GM18520 (cell line): ENCODE measurements around the gene LYRM4.
A peak's percentile ranks its signal among the peaks of the same experiment; 100 is the strongest.

Source experiments
- ATAC-seq: cut with Tn5 transposase; IDR thresholded peaks from one replicate; pipeline ENCODE4 v1.9.1; 2021; ENCODE audit not compliant: unreplicated experiment

The LYRM4 gene

DNA sequence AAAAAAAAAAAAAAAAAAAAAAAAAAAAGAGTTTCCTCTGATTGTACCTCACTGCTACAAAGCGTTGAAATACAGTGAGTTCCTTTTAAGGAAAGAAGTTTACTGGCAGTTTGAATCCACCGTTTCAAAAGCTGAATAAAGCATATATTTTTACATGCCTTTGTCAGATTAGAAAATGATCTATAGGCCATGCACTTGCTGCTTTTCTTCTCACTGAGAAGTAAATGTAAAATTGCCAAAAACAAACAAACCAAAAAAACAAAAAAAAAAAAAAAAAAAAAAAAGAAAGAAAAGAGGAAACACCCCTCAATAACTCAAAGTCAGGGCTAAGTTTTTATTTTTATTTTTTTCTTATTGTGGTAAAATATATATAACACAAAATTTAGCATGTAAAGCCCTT lies 81.9 kb downstream of the LYRM4 start:
- no peak for ATAC-seq

GRCh38 chr6:5175635-5176034 lies 85.1 kb downstream of the LYRM4 start:
- no peak for ATAC-seq

GRCh38 chr6:5174756-5175549 lies 85.8 kb downstream of the LYRM4 start:
- ATAC-seq: no peak

DNA sequence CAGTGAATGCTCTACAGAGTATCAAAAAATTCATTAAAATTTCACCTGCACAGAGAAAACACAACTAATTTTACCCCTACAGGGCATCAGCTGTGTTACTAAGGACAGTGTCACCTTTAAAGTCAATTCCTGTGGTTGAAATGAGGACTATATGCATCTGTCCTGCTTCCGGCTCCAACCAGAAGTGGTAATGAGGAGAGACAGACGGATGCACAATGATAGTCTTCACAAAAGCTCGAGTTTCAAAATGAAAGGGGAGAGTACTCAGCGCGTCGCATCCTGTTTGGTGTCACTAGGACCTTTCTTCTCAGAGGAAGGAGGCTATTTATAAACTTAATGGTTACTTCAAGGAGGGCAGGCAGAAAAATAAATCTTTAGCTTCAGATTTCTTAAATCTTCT lies 86.5 kb downstream of the LYRM4 start:
- peak; percentile 82 for ATAC-seq

- no peak for ATAC-seq
These were observed 86.9 kb downstream of the LYRM4 start for GRCh38 chr6:5173810-5174209.

DNA sequence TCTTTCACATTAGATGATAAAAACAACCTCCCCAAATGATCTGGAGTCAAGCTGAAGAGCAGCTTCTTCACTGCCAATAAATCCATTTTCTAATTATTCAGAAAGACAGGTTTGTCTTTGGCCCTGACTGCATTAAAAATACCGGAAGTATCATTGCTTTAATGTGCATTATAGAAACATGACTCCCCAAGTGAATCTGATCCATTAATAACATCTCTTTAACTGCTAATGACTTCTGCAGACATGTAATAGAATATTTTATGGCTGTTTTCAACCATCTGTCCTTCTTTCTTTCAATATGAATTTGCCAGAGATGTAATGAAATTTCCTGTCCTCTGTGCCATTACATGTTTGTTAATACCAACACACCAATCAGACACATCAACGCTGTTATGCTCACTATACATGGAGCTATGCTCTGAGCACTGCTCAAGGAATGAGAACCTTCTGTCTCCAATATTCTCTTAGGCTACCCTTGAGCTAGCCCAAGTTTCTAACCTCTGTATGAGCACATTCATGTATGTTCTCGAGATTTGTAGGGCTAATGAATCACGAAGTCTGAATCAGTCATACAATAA lies 87.8 kb downstream of the LYRM4 start:
- ATAC-seq: no peak

DNA sequence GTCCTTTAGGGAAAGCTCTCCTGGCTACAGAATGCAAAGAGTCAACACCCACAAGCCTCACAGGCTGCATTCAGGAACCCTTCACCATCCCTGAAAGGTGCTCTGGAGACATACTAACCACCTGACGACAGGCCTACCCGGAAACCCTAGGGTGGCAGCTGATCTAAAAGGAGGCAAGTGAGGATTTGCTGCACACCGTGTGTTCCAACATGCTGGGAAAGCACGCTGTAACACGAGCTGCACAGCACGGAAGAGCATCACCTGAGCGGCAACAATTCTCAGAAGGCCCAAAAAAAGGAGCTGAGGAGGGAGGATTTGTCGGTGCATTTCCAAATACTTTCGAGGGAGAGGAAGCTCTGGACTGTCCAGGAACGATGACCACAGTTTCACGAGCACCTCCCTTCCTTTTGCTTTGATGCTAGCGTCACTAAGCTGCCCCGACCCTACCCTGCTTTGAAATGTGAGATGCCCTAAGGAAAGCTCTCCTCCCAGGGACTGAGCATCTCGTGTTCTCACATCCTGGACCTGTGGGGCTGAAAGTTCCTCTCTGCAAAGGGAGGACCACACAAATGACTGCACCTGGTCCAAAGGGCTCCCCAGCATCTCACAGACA lies 88.6 kb downstream of the LYRM4 start:
- ATAC-seq: no peak

- ATAC-seq: no peak
These were observed 93.2 kb downstream of the LYRM4 start for GRCh38 chr6:5167501-5167900.

GRCh38 chr6:5164092-5164491 lies 96.7 kb downstream of the LYRM4 start:
- ATAC-seq: no peak

DNA sequence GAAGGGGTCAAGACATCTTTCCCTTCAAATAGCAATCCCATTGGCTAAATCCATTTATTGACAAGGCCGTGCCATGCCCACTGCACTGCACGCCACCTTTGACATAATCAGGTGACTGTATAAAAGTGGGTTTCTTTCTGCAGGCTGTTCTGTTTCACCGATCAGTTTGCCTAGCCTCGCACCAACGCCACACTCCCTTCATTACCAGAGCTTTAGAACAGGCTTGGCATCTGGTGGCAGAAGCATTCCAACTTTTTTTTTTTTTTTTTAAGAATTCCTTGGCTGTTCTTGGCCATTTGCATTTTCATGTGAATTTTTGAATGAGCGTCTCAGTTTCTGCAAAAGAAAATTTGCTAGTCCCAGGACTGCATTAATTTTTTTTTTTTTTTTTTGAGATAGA lies 97.5 kb downstream of the LYRM4 start:
- ATAC-seq: no peak

GRCh38 chr6:5162355-5162754 lies 98.4 kb downstream of the LYRM4 start:
- ATAC-seq: no peak

GRCh38 chr6:5160206-5160605 lies 100.5 kb downstream of the LYRM4 start:
- ATAC-seq: no peak

- ATAC-seq: no peak
These were observed 101.6 kb downstream of the LYRM4 start for GRCh38 chr6:5159162-5159561.

GRCh38 chr6:5158180-5158579 lies 102.6 kb downstream of the LYRM4 start:
- no peak for ATAC-seq

DNA sequence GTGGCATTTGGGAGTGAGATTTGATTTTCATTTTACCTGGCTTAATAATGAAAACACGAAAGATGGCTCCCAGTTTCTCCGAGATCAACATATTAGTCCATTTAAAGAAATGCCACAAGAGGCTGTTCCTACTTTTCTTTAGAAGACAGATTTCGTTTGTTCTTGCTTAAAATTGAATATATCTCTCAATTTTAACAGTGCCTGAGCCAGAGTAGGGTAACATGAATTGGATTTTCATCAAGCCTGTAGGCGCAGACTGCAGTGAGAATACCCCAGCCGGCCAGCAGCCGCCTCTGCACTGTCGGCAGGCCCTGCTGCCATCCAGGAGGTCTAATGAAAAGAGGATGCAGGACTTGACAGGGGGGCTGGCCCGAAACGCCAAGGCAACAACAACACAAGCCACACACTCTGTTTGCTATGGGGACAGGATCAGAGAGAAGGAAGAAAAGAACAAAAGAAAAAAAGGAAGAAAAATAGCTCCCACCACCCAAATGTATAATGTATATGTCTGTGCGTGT lies 103.1 kb downstream of the LYRM4 start:
- ATAC-seq: no peak

DNA sequence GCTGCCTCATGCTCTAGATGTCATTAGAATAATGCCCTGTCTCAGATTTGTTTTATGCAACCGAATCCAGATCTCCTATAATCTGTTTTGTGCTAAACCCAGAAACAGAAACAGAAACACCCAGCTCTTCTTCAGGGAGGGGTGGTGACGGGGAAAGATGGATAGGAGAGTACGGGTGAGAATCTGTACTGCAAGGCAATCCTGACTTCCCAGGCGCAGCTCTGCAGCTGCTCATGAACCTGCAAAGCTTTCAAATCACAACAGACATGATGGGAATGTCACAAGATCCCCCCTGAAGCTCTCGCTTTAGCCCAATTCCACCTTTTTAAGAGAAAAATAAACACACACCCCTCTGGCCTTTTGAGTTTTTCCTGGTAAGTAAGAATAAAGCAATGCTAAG lies 104.1 kb downstream of the LYRM4 start:
- no peak for ATAC-seq

- ATAC-seq: no peak
These were observed 104.8 kb downstream of the LYRM4 start for GRCh38 chr6:5155906-5156305.

GRCh38 chr6:5153186-5153585 lies 107.6 kb downstream of the LYRM4 start:
- ATAC-seq: no peak

DNA sequence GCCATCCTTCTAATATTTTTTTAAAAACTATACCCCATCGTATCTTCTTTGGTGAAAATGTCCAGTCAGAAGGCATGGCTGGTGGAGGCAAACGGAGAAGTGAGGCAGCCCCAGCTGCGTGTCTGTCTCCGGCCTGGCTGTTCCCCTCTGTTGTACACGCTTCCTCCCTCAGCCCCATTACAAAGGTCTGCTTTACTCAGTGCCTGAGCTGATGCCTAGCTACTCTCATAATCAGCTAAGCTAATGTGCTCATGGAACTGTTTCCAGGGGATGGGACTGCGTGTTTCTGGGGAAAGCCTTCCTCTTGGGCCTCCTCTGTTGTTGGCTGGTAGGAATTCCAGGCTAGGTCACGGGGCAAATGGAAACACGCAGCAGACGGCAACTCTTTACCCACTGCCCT lies 108.3 kb downstream of the LYRM4 start:
- ATAC-seq: no peak

GRCh38 chr6:5151955-5152401 lies 108.8 kb downstream of the LYRM4 start:
- no peak for ATAC-seq

- no peak for ATAC-seq
These were observed 109.3 kb downstream of the LYRM4 start for GRCh38 chr6:5151360-5151954.
